HepG2 (cell line): ENCODE results near the gene LDB3. TPM values are rescaled to one million over a fixed set of nuclear protein-coding genes. Genes with fewer than 3 reads are reported as not detected.

ENCODE experiments used
- ATF6 ChIP-seq: sonication (generic); formaldehyde crosslinking; conservative IDR thresholded peaks from 2 replicates; pipeline ENCODE4 v1.4.0; 2020; ENCODE audit warnings: missing genetic modification reagents
- ATF7 ChIP-seq, 2 experiments: fragments of 450-650 bp in 1 of 2; sonication (generic) in 1 of 2; formaldehyde crosslinking in 1 of 2; IDR thresholded peaks; 2 replicates each; pipeline versions ENCODE4 v1.4.0 to v1.6.1; 2016 to 2020; ENCODE audit warnings: antibody characterized with exemption in 1 of 2, mild to moderate bottlenecking in 1 of 2, missing genetic modification reagents in 1 of 2
- BORCS8-MEF2B ChIP-seq: sonication (generic); formaldehyde crosslinking; IDR thresholded peaks from 2 replicates; pipeline ENCODE4 v1.8.0; 2022; ENCODE audit warnings: mild to moderate bottlenecking, missing genetic modification reagents
- CTCF ChIP-seq: sonication (generic); formaldehyde crosslinking; IDR thresholded peaks from 2 replicates; pipeline ENCODE4 v1.5.0; 2020; ENCODE audit warnings: mild to moderate bottlenecking, missing genetic modification reagents, moderate library complexity
- FOXJ3 ChIP-seq: sonication (generic); formaldehyde crosslinking; IDR thresholded peaks from 2 replicates; pipeline ENCODE4 v1.4.0; 2020; ENCODE audit warnings: missing genetic modification reagents, mild to moderate bottlenecking, borderline replicate concordance
- HES4 ChIP-seq: sonication (generic); formaldehyde crosslinking; IDR thresholded peaks from 2 replicates; pipeline ENCODE4 v1.9.0; 2021; ENCODE audit warnings: mild to moderate bottlenecking, missing genetic modification reagents, borderline replicate concordance
- HHEX ChIP-seq: IDR thresholded peaks from 2 replicates; pipeline ENCODE4 v1.6.1; 2016; ENCODE audit warnings: control low read depth
- HNF1A ChIP-seq, 2 experiments: sonication (generic) in 1 of 2; formaldehyde crosslinking in 1 of 2; IDR thresholded peaks; 2 replicates each; pipeline versions ENCODE4 v1.4.0 to v1.6.1; 2016 to 2020; ENCODE audit warnings: borderline replicate concordance in 1 of 2, low read depth in 1 of 2, mild to moderate bottlenecking in 1 of 2, missing genetic modification reagents in 1 of 2
- HNRNPUL1 ChIP-seq: fragments of 200-400 bp; formaldehyde crosslinking; IDR thresholded peaks from 2 replicates; pipeline ENCODE4 v1.6.1; 2017; ENCODE audit warnings: low read depth, mild to moderate bottlenecking, low read length, moderate library complexity
- HOXA3 ChIP-seq: sonication (generic); formaldehyde crosslinking; IDR thresholded peaks from 2 replicates; pipeline ENCODE4 v1.5.0; 2020; ENCODE audit warnings: missing genetic modification reagents
- KLF16 ChIP-seq, 2 experiments: sonication (generic) in 1 of 2; formaldehyde crosslinking in 1 of 2; IDR thresholded peaks; 2 replicates each; pipeline versions ENCODE4 v1.6.1 to v1.8.0; 2016 to 2023; ENCODE audit warnings: missing genetic modification reagents in 2 of 2, missing compliant biosample characterization in 1 of 2
- NFE2L1 ChIP-seq: sonication (generic); formaldehyde crosslinking; IDR thresholded peaks from 2 replicates; pipeline ENCODE4 v1.4.0; 2020; ENCODE audit warnings: missing genetic modification reagents, mild to moderate bottlenecking, borderline replicate concordance
- ZBTB20 ChIP-seq: sonication (generic); formaldehyde crosslinking; IDR thresholded peaks from 2 replicates; pipeline ENCODE4 v1.8.1; 2023; ENCODE audit warnings: missing genetic modification reagents, low read depth, mild to moderate bottlenecking, borderline replicate concordance
- ZBTB26 ChIP-seq: IDR thresholded peaks from 2 replicates; pipeline ENCODE4 v1.6.1; 2016; ENCODE audit warnings: missing compliant biosample characterization, missing genetic modification reagents, borderline replicate concordance
- ZNF549 ChIP-seq: sonication (generic); formaldehyde crosslinking; IDR thresholded peaks from 2 replicates; pipeline ENCODE4 v1.5.0; 2020; ENCODE audit warnings: missing genetic modification reagents
- ZNF720 ChIP-seq: sonication (generic); formaldehyde crosslinking; IDR thresholded peaks from 2 replicates; pipeline ENCODE4 v1.4.0; 2020; ENCODE audit warnings: missing genetic modification reagents
- ZZZ3 ChIP-seq: sonication (generic); formaldehyde crosslinking; IDR thresholded peaks from 2 replicates; pipeline ENCODE4 v1.4.0; 2020; ENCODE audit warnings: missing genetic modification reagents, mild to moderate bottlenecking, borderline replicate concordance
- polyA plus RNA-seq, 8 experiments: library from polyadenylated mRNA; depleted of rRNA in 3 of 8; stranded (reverse) in 7 of 8; unstranded in 1 of 8; fragments of >200 nt; fragmentation: Illumina TruSeq in 4 of 8; extraction: Trizol in 4 of 8; gene quantifications; 2 replicates each; pipeline versions ENCODE4 v1.2.1 to v1.2.3, GENCODE V29; 2011 to 2016; ENCODE audit warnings: low read depth in 4 of 8, missing spikeins in 1 of 8, mixed read lengths in 1 of 8; ENCODE audit not compliant: insufficient read depth in 1 of 8
- total RNA-seq, 5 experiments: library from RNA; depleted of rRNA; stranded (reverse); fragments of >200 nt; fragmentation: Illumina TruSeq; extraction: Trizol; gene quantifications; 2 replicates each; pipeline ENCODE4 v1.2.3, GENCODE V29; 2016; ENCODE audit warnings: low read depth in 1 of 5
- TF ChIP-seq, protein P1 (sequence below): IDR thresholded peaks from 2 replicates; pipeline ENCODE4 v1.6.1; 2018; ENCODE audit warnings: missing genetic modification reagents

The LDB3 gene
- total and polyA plus RNA-seq, 2 of the 13 experiments (the other 11 are each of a cell fraction or from before 2014, with no cell fraction given), result not detected

- TF ChIP-seq HES4 (CRISPR knock-in tag), result no peak
- TF ChIP-seq ATF7 (IDR thresholded peaks at IDR 0.05), result 0 out of 2 replicates have a peak, but pooled peaks have one; percentile 28
- no peak for TF ChIP-seq ATF7 (CRISPR knock-in tag; IDR thresholded peaks at IDR 0.05)
- peak; percentile 84 for TF ChIP-seq HNRNPUL1
- no peak for TF ChIP-seq ATF6 (CRISPR knock-in tag)
- TF ChIP-seq NFE2L1 (CRISPR knock-in tag), result no peak
- TF ChIP-seq ZBTB26 (CRISPR knock-in tag), result no peak
- TF ChIP-seq HNF1A (IDR thresholded peaks at IDR 0.05; ENCODE audit: low read depth), result peak; percentile 85
- TF ChIP-seq HNF1A (CRISPR knock-in tag; IDR thresholded peaks at IDR 0.05; ENCODE audit: borderline replicate concordance), result peak; percentile 84; the same call in 1 of the 2 replicates
- TF ChIP-seq CTCF (CRISPR knock-in tag), result no peak
- TF ChIP-seq HOXA3 (CRISPR knock-in tag), result no peak
- TF ChIP-seq HHEX (CRISPR knock-in tag), result no peak
- no peak for TF ChIP-seq FOXJ3 (CRISPR knock-in tag)
- no peak for TF ChIP-seq ZZZ3 (CRISPR knock-in tag)
- no peak for TF ChIP-seq BORCS8-MEF2B (CRISPR knock-in tag)
- no peak for TF ChIP-seq ZNF720 (CRISPR knock-in tag)
- TF ChIP-seq KLF16 (CRISPR knock-in tag; IDR thresholded peaks at IDR 0.05), result 0 out of 4 replicates have a peak, but pooled peaks of 1 of the 2 experiments have one; percentile 50
- no peak for TF ChIP-seq ZBTB20 (CRISPR knock-in tag)
- no peak for TF ChIP-seq ZNF549 (CRISPR knock-in tag)
- TF ChIP-seq, protein P1, sequence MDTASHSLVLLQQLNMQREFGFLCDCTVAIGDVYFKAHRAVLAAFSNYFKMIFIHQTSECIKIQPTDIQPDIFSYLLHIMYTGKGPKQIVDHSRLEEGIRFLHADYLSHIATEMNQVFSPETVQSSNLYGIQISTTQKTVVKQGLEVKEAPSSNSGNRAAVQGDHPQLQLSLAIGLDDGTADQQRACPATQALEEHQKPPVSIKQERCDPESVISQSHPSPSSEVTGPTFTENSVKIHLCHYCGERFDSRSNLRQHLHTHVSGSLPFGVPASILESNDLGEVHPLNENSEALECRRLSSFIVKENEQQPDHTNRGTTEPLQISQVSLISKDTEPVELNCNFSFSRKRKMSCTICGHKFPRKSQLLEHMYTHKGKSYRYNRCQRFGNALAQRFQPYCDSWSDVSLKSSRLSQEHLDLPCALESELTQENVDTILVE (CRISPR knock-in tag), result no peak
These were observed 90.9 kb downstream of the LDB3 start (continued) for GRCh38 chr10:86759073-86759672.
